Cardiac muscle cell (in vitro differentiated cells and primary cell): ENCODE measurements around the gene USP28. TPM values are rescaled to one million over a fixed set of nuclear protein-coding genes. Genes with fewer than 3 reads are reported as not detected.
"Not testable (repeated sequence)": the region's sequence is repeated elsewhere in the genome, so short reads cannot be mapped to it uniquely, and the experiment has no call there.

Experiments
- DNase-seq, 2 donors: peaks; one replicate each; pipeline versions ENCODE4 v3.0.0 to v3.0.0-alpha.2; 2010 to 2017; ENCODE audit warnings: low read depth in 1 of 2, low spot score in 1 of 2
- H3K27ac ChIP-seq: fragments of 200-600 bp; sonication (generic); 2 replicates; pipeline ENCODE4 v1.5.1; 2016
- H3K27me3 ChIP-seq: fragments of 200-600 bp; sonication (generic); 2 replicates; pipeline ENCODE4 v1.6.0; 2016; ENCODE audit warnings: control low read depth
- H3K36me3 ChIP-seq: fragments of 200-600 bp; sonication (generic); 2 replicates; pipeline ENCODE4 v1.5.1; 2016; ENCODE audit warnings: control low read depth
- H3K4me1 ChIP-seq: fragments of 200-600 bp; sonication (generic); 2 replicates; pipeline ENCODE4 v1.8.1; 2017; ENCODE audit warnings: low read depth, mild to moderate bottlenecking, mixed run types
- H3K4me3 ChIP-seq: fragments of 200-600 bp; sonication (generic); 2 replicates; pipeline ENCODE4 v1.5.1; 2016; ENCODE audit warnings: mild to moderate bottlenecking
- H3K9me3 ChIP-seq: fragments of 200-600 bp; sonication (generic); 2 replicates; pipeline ENCODE4 v1.5.1; 2017; ENCODE audit warnings: low read depth, mild to moderate bottlenecking, control low read depth
- CTCF ChIP-seq: IDR thresholded peaks from 2 replicates; pipeline ENCODE4 v1.5.1; 2012; ENCODE audit warnings: low read depth, mild to moderate bottlenecking, low read length
- polyA plus RNA-seq: library from polyadenylated mRNA; unstranded; fragments of >200 nt; fragmentation: Nextera tagmentation; extraction: Ambion mirVana; gene quantifications from 2 replicates; pipeline ENCODE4 v1.2.1, GENCODE V29; 2016
- total RNA-seq: library from RNA; depleted of rRNA; stranded (reverse); fragments of >200 nt; gene quantifications from 2 replicates; pipeline ENCODE4 v1.2.3, GENCODE V29; 2016

Gene USP28
- total and polyA plus RNA-seq, 2 experiments from 2014 or later, result 99.2 to 148 TPM

GRCh38 chr11:113805640-113806039 lies 69.7 kb downstream of the USP28 start:
- Histone ChIP-seq H3K4me3 (no peak overlapping the region), H3K27ac (no peak overlapping the region), H3K4me1 (no peaks in the 10 kb centered on the region), H3K27me3 (no peaks in the 10 kb centered on the region), H3K36me3 (peaks cover 86% of the 10 kb centered on the region), H3K9me3 (no peaks in the 10 kb centered on the region)
- DNase-seq, result no peak
- no peak for TF ChIP-seq CTCF

GRCh38 chr11:113802621-113803020 lies 72.8 kb downstream of the USP28 start:
- H3K36me3 ChIP-seq, result peaks cover 86% of the 10 kb centered on the region
- H3K27me3 ChIP-seq, result no peaks in the 10 kb centered on the region
- TF ChIP-seq CTCF, result no peak
- DNase-seq, result no peak
- no peak overlapping the region for H3K27ac ChIP-seq
- H3K4me3 ChIP-seq, result no peak overlapping the region
- no peaks in the 10 kb centered on the region for H3K4me1 ChIP-seq
- no peaks in the 10 kb centered on the region for H3K9me3 ChIP-seq

GRCh38 chr11:113796663-113797259 lies 78.6 kb downstream of the USP28 start:
- H3K4me3 ChIP-seq, result no peak overlapping the region
- TF ChIP-seq CTCF, result peak; percentile 72
- no peak overlapping the region for H3K27ac ChIP-seq
- H3K27me3 ChIP-seq, result no peaks in the 10 kb centered on the region
- no peaks in the 10 kb centered on the region for H3K9me3 ChIP-seq
- H3K4me1 ChIP-seq, result no peaks in the 10 kb centered on the region
- peaks cover 32% of the 10 kb centered on the region for H3K36me3 ChIP-seq
- peak; percentile 52 to 80 for DNase-seq

GRCh38 chr11:113789675-113790320 lies 85.6 kb downstream of the USP28 start:
- H3K4me1 ChIP-seq, result no peaks in the 10 kb centered on the region
- H3K36me3 ChIP-seq, result no peaks in the 10 kb centered on the region
- H3K9me3 ChIP-seq, result no peaks in the 10 kb centered on the region
- TF ChIP-seq CTCF, result no peak
- DNase-seq, result no peak
- H3K4me3 ChIP-seq, result no peak overlapping the region
- H3K27me3 ChIP-seq, result no peaks in the 10 kb centered on the region
- H3K27ac ChIP-seq, result no peak overlapping the region

- H3K4me3 ChIP-seq, H3K9me3 ChIP-seq, DNase-seq: not testable (repeated sequence)
Measured at GRCh38 chr11:113789016-113789415, 86.4 kb downstream of the USP28 start.

GRCh38 chr11:113782134-113782533 lies 93.2 kb downstream of the USP28 start:
- no peak for DNase-seq
- no peaks in the 10 kb centered on the region for H3K9me3 ChIP-seq
- peaks cover 9% of the 10 kb centered on the region for H3K4me1 ChIP-seq
- H3K4me3 ChIP-seq, result no peak overlapping the region
- TF ChIP-seq CTCF, result no peak
- H3K27ac ChIP-seq, result no peak overlapping the region
- H3K27me3 ChIP-seq, result no peaks in the 10 kb centered on the region
- H3K36me3 ChIP-seq, result no peaks in the 10 kb centered on the region

More at GRCh38 chr11:113789016-113789415, 86.4 kb downstream of the USP28 start:
- not testable (repeated sequence) for H3K4me1 ChIP-seq, H3K27ac ChIP-seq, H3K36me3 ChIP-seq, H3K27me3 ChIP-seq
